ENCODE results near the gene PADI6. TPM values are rescaled to one million over a fixed set of nuclear protein-coding genes. Genes with fewer than 3 reads are reported as not detected.

Gene PADI6
- total and polyA plus RNA-seq, 9 of the 15 experiments (the other 6 are each of a cell fraction or from before 2014, with no cell fraction given) = not detected

DNA sequence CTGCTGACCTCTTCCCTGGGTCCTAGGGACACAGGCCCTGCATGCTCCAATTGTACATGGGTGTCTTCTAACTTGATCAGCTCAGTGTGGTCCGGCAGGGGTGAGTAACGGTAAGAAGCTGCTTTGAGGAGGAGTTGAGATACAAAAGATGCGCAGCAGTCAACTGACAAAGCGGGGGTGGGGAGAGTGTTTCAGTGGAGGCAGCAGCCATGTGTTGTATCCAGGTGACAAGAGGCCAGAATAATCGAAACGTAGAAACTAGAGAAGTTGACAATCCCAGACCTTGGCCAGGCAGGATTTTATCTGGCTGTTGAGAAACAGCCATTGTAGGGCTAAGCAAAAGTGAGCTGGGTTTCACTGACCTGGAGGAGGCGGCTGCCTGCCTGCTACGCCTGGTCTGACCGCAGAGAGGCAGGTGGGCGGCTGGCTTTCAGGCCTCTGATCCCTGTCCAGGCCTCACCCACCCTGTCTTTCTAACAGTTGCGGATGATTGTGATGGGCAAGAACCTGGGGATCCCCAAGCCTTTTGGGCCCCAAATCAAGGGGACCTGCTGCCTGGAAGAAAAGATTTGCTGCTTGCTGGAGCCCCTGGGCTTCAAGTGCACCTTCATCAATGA lies 28.8 kb downstream of the PADI6 start (continued):
- TF ChIP-seq, protein P1, sequence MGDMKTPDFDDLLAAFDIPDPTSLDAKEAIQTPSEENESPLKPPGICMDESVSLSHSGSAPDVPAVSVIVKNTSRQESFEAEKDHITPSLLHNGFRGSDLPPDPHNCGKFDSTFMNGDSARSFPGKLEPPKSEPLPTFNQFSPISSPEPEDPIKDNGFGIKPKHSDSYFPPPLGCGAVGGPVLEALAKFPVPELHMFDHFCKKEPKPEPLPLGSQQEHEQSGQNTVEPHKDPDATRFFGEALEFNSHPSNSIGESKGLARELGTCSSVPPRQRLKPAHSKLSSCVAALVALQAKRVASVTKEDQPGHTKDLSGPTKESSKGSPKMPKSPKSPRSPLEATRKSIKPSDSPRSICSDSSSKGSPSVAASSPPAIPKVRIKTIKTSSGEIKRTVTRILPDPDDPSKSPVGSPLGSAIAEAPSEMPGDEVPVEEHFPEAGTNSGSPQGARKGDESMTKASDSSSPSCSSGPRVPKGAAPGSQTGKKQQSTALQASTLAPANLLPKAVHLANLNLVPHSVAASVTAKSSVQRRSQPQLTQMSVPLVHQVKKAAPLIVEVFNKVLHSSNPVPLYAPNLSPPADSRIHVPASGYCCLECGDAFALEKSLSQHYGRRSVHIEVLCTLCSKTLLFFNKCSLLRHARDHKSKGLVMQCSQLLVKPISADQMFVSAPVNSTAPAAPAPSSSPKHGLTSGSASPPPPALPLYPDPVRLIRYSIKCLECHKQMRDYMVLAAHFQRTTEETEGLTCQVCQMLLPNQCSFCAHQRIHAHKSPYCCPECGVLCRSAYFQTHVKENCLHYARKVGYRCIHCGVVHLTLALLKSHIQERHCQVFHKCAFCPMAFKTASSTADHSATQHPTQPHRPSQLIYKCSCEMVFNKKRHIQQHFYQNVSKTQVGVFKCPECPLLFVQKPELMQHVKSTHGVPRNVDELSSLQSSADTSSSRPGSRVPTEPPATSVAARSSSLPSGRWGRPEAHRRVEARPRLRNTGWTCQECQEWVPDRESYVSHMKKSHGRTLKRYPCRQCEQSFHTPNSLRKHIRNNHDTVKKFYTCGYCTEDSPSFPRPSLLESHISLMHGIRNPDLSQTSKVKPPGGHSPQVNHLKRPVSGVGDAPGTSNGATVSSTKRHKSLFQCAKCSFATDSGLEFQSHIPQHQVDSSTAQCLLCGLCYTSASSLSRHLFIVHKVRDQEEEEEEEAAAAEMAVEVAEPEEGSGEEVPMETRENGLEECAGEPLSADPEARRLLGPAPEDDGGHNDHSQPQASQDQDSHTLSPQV (IDR thresholded peaks at IDR 0.05) = peak; percentile 48; the same call in 1 of the 2 replicates
- TF ChIP-seq EP300 (IDR thresholded peaks at IDR 0.05; ENCODE audit: low read length) (0 out of 2 replicates have a peak, but pooled peaks have one; percentile 3), KLF1 (tag; IDR thresholded peaks at IDR 0.05) (peak; percentile 99), ZKSCAN8 (CRISPR knock-in tag; IDR thresholded peaks at IDR 0.05) (no peak), MED1 (CRISPR knock-in tag; IDR thresholded peaks at IDR 0.05; ENCODE audit: borderline replicate concordance) (no peak), NFXL1 (CRISPR knock-in tag; IDR thresholded peaks at IDR 0.05) (no peak), ZNF583 (CRISPR knock-in tag; IDR thresholded peaks at IDR 0.05) (no peak), ZNF408 (CRISPR knock-in tag; IDR thresholded peaks at IDR 0.05; ENCODE audit: low read depth) (no peak), HDAC2 (IDR thresholded peaks at IDR 0.05) (peak; percentile 48; the same call in 1 of the 2 replicates), ZFX (CRISPR knock-in tag; IDR thresholded peaks at IDR 0.05) (peak; percentile 39; the same call in 1 of the 2 replicates), CTBP1 (IDR thresholded peaks at IDR 0.05; ENCODE audit: borderline replicate concordance) (peak; percentile 62), ZBTB7A (IDR thresholded peaks at IDR 0.05; ENCODE audit: borderline replicate concordance, control insufficient read depth, low read depth, low read length) (peak; percentile 27; the same call in 1 of the 2 replicates)
- TF ChIP-seq, protein P2, sequence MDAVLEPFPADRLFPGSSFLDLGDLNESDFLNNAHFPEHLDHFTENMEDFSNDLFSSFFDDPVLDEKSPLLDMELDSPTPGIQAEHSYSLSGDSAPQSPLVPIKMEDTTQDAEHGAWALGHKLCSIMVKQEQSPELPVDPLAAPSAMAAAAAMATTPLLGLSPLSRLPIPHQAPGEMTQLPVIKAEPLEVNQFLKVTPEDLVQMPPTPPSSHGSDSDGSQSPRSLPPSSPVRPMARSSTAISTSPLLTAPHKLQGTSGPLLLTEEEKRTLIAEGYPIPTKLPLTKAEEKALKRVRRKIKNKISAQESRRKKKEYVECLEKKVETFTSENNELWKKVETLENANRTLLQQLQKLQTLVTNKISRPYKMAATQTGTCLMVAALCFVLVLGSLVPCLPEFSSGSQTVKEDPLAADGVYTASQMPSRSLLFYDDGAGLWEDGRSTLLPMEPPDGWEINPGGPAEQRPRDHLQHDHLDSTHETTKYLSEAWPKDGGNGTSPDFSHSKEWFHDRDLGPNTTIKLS (IDR thresholded peaks at IDR 0.05; ENCODE audit: borderline replicate concordance, low read depth) = no peak
